ENCODE measurements around the gene NR2E3.

DNA sequence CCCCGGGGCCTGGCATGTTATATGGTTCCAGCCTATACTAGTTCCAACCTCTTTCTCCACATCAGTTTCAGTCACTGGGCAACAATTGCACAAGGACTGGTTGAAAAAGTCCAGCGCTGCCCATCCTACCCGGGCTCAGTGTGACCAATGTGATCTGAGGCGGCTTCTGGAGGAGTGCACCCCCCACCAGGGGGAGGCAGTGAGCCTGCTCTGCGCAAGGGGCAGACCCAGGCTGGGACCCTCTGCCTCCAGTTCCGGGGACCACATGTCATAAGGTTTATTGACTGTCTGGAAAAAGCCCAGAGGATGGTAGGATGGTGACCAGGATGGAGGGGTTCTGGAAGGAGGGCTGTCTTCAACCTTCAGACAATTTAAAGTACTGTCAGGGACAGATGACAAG is 25.6 kb upstream of the NR2E3 start:
- TF ChIP-seq CTCF (IDR thresholded peaks at IDR 0.05) = peak; percentile 60
- TF ChIP-seq ZFX (IDR thresholded peaks at IDR 0.05; ENCODE audit: borderline replicate concordance) = no peak
